Muscle of arm (tissue), 14 donors: Measurements from ENCODE around the gene GPX3. TPM values are rescaled to one million over a fixed set of nuclear protein-coding genes. Genes with fewer than 3 reads are reported as not detected.
A peak's percentile ranks its signal among the peaks of the same experiment; 100 is the strongest.

Experiments
- DNase-seq: peaks from one replicate; pipeline ENCODE4 v3.0.0-alpha.2; 2013
- long read RNA-seq, 11 donors: transcript quantifications; one replicate each; lab custom pipeline, GENCODE V29; 2026
- polyA plus RNA-seq, 12 donors: library from polyadenylated mRNA; unstranded; fragments of 120-200 nt; gene quantifications; one replicate each; pipeline ENCODE4 v1.2.1, GENCODE V29; 2013; ENCODE audit not compliant: insufficient read length in 12 of 12

Gene GPX3
- polyA plus RNA-seq: 10 to 100 TPM in 11 of 12 donors, not detected in 1; 21.8 to 71.8 (median 51.7) TPM
- long read RNA-seq, donor 1, transcript GPX3-201 (5 exons, 1,636 nt): major isoform, 6 of 6 reads
- long read RNA-seq, donor 1, partial matches to known transcripts: 0 of 6 reads
- long read RNA-seq, donor 1, other reads (novel, unspliced or antisense): 0 of 6 reads
- long read RNA-seq, donor 2, transcript GPX3-201 (5 exons, 1,636 nt): major isoform, 42 of 42 reads
- long read RNA-seq, donor 2, partial matches to known transcripts: 0 of 42 reads
- long read RNA-seq, donor 2, other reads (novel, unspliced or antisense): 0 of 42 reads
- long read RNA-seq, donor 3, transcript GPX3-201 (5 exons, 1,636 nt): major isoform, 18 of 20 reads
- long read RNA-seq, donor 3, partial matches to known transcripts: 0 of 20 reads
- long read RNA-seq, donor 3, other reads (novel, unspliced or antisense): 0 of 20 reads
- long read RNA-seq, donor 4, transcript GPX3-201 (5 exons, 1,636 nt): major isoform, 7 of 8 reads
- long read RNA-seq, donor 4, partial matches to known transcripts: 0 of 8 reads
- long read RNA-seq, donor 4, other reads (novel, unspliced or antisense): 0 of 8 reads
- long read RNA-seq, donor 5, transcript GPX3-201 (5 exons, 1,636 nt): major isoform, 34 of 35 reads
- long read RNA-seq, donor 5, partial matches to known transcripts: 0 of 35 reads
- long read RNA-seq, donor 5, other reads (novel, unspliced or antisense): 0 of 35 reads
- long read RNA-seq, donor 6, transcript GPX3-201 (5 exons, 1,636 nt): major isoform, 10 of 10 reads
- long read RNA-seq, donor 6, partial matches to known transcripts: 0 of 10 reads
- long read RNA-seq, donor 6, other reads (novel, unspliced or antisense): 0 of 10 reads
- long read RNA-seq, donor 7, transcript GPX3-201 (5 exons, 1,636 nt): major isoform, 14 of 14 reads
- long read RNA-seq, donor 7, partial matches to known transcripts: 0 of 14 reads
- long read RNA-seq, donor 7, other reads (novel, unspliced or antisense): 0 of 14 reads
- long read RNA-seq, donor 8, transcript GPX3-201 (5 exons, 1,636 nt): major isoform, 28 of 37 reads
- long read RNA-seq, donor 8, partial matches to known transcripts: 9 of 37 reads
- long read RNA-seq, donor 8, other reads (novel, unspliced or antisense): 0 of 37 reads
- long read RNA-seq, donor 9, transcript GPX3-201 (5 exons, 1,636 nt): major isoform, 12 of 12 reads
- long read RNA-seq, donor 9, partial matches to known transcripts: 0 of 12 reads
- long read RNA-seq, donor 9, other reads (novel, unspliced or antisense): 0 of 12 reads
- long read RNA-seq, donor 10, transcript GPX3-201 (5 exons, 1,636 nt): major isoform, 27 of 27 reads
- long read RNA-seq, donor 10, partial matches to known transcripts: 0 of 27 reads
- long read RNA-seq, donor 10, other reads (novel, unspliced or antisense): 0 of 27 reads
- long read RNA-seq, donor 11, transcript GPX3-201 (5 exons, 1,636 nt): major isoform, 29 of 29 reads
- long read RNA-seq, donor 11, partial matches to known transcripts: 0 of 29 reads
- long read RNA-seq, donor 11, other reads (novel, unspliced or antisense): 0 of 29 reads

- peak; percentile 83 for DNase-seq
These were observed at the start of gene GPX3 for GRCh38 chr5:151020304-151021110. TSS of gene GPX3 (plus strand) at chr5:151020591. CDS start at chr5:151020655, 64 bp downstream.

- no peak for DNase-seq
These were observed 41.8 kb upstream of the GPX3 start for GRCh38 chr5:150978590-150978989.

GRCh38 chr5:150987746-150988145 is 32.6 kb upstream of the GPX3 start:
- no peak for DNase-seq

GRCh38 chr5:150989695-150990094 is 30.7 kb upstream of the GPX3 start:
- DNase-seq: no peak

- DNase-seq: no peak
These were observed 27.7 kb upstream of the GPX3 start for GRCh38 chr5:150992705-150993104.

GRCh38 chr5:150993422-150993821 is 27.0 kb upstream of the GPX3 start:
- DNase-seq: no peak

- DNase-seq: no peak
These were observed 26.5 kb upstream of the GPX3 start for GRCh38 chr5:150993826-150994412.

- no peak for DNase-seq
These were observed 20.5 kb upstream of the GPX3 start for GRCh38 chr5:150999704-151000442.

- no peak for DNase-seq
These were observed 19.0 kb upstream of the GPX3 start for GRCh38 chr5:151001436-151001835.

- peak; percentile 61 for DNase-seq
These were observed 18.1 kb upstream of the GPX3 start for GRCh38 chr5:151002250-151002649.

- no peak for DNase-seq
These were observed 17.5 kb upstream of the GPX3 start for GRCh38 chr5:151002681-151003502.

- no peak for DNase-seq
These were observed 16.9 kb upstream of the GPX3 start for GRCh38 chr5:151003503-151003860.

- DNase-seq: no peak
These were observed 15.9 kb upstream of the GPX3 start for GRCh38 chr5:151004499-151004898.

GRCh38 chr5:151005187-151005949 is 15.0 kb upstream of the GPX3 start:
- peak; percentile 72 for DNase-seq

- DNase-seq: peak; percentile 95
These were observed 14.3 kb upstream of the GPX3 start for GRCh38 chr5:151005950-151006576.

GRCh38 chr5:151006704-151007334 is 13.6 kb upstream of the GPX3 start:
- DNase-seq: no peak
